Osteoblast (primary cell): ENCODE measurements around the gene ERC1. TPM values are rescaled to one million over a fixed set of nuclear protein-coding genes. Genes with fewer than 3 reads are reported as not detected.

Experiments used
- DNase-seq: peaks from one replicate; pipeline ENCODE4 v3.0.0; 2011; ENCODE audit warnings: low spot score, mixed read lengths; ENCODE audit not compliant: insufficient read length; ENCODE audit errors: missing footprints
- H2AFZ ChIP-seq: 2 replicates; pipeline ENCODE4 v1.6.0; 2011; ENCODE audit warnings: mild to moderate bottlenecking, low read length
- H3K27ac ChIP-seq: 2 replicates; pipeline ENCODE4 v1.5.1; 2011; ENCODE audit warnings: mild to moderate bottlenecking, low read depth, low read length, moderate library complexity
- H3K27me3 ChIP-seq: 2 replicates; pipeline ENCODE4 v1.6.0; 2012; ENCODE audit warnings: mild to moderate bottlenecking, control low read depth, inconsistent platforms, low read length, moderate library complexity; ENCODE audit not compliant: insufficient read depth
- H3K36me3 ChIP-seq: 2 replicates; pipeline ENCODE4 v1.5.1; 2011; ENCODE audit warnings: mild to moderate bottlenecking, low read length, control low read depth, moderate library complexity; ENCODE audit not compliant: insufficient read depth
- H3K4me1 ChIP-seq: 2 replicates; pipeline ENCODE4 v1.5.1; 2011; ENCODE audit warnings: mild to moderate bottlenecking, low read length, control low read depth, moderate library complexity; ENCODE audit not compliant: insufficient read depth
- H3K4me2 ChIP-seq: 2 replicates; pipeline ENCODE4 v1.6.0; 2011; ENCODE audit warnings: mild to moderate bottlenecking, low read length; ENCODE audit not compliant: insufficient read depth
- H3K4me3 ChIP-seq: fragments of 200-600 bp; sonication (generic); 3 replicates; pipeline ENCODE4 v1.5.1; 2012; ENCODE audit warnings: mild to moderate bottlenecking, low read length, inconsistent platforms; ENCODE audit not compliant: insufficient read depth
- H3K79me2 ChIP-seq: 2 replicates; pipeline ENCODE4 v1.6.0; 2012; ENCODE audit warnings: mild to moderate bottlenecking, low read length, control low read depth, inconsistent platforms; ENCODE audit not compliant: insufficient read depth
- H3K9me3 ChIP-seq: 2 replicates; pipeline ENCODE4 v1.5.1; 2011; ENCODE audit warnings: low read depth, low read length, control low read depth
- H4K20me1 ChIP-seq: 2 replicates; pipeline ENCODE4 v1.6.0; 2012; ENCODE audit warnings: mild to moderate bottlenecking, low read length, control low read depth; ENCODE audit not compliant: insufficient read depth
- CTCF ChIP-seq: IDR thresholded peaks from 2 replicates; pipeline ENCODE4 v1.5.1; 2011; ENCODE audit warnings: mild to moderate bottlenecking, low read depth, low read length, moderate library complexity; ENCODE audit errors: extremely low read depth
- total RNA-seq: library from RNA; depleted of rRNA; stranded (reverse); fragments of >200 nt; gene quantifications from 2 replicates; pipeline ENCODE4 v1.2.3, GENCODE V29; 2012

ERC1 gene
- total RNA-seq, 1 donor = 36.2 TPM

DNA sequence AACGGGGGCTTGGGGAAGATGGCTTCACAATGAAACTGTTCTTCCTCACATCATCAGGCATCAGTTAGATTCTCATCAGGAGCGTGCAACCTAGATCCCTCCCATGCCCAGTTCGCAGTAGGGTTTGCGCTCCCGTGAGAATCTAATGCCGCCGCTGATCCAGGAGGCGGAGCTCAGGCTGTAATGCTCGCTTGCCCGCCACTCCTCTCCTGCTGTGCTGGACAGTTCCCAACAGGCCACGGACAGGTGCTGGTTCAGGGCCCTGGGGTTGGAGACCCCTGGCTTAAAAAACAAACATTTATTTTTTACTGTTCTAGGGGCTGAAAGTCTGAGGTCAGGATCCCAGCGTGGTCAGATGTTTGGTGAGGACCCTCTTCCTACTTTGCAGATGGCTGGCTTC is 422.9 kb downstream of the ERC1 start:
- no peaks in the 10 kb centered on the region for H3K36me3 ChIP-seq
- TF ChIP-seq CTCF = no peak
- H3K79me2 ChIP-seq = no peaks in the 10 kb centered on the region
- H3K9me3 ChIP-seq = no peaks in the 10 kb centered on the region
- H2AFZ ChIP-seq = no peak overlapping the region
- no peaks in the 10 kb centered on the region for H4K20me1 ChIP-seq
- no peak for DNase-seq
- H3K4me1 ChIP-seq = no peaks in the 10 kb centered on the region
- H3K4me2 ChIP-seq = no peak overlapping the region
- H3K27me3 ChIP-seq = no peaks in the 10 kb centered on the region
- H3K27ac ChIP-seq = no peak overlapping the region
- no peak overlapping the region for H3K4me3 ChIP-seq

- Histone ChIP-seq H3K9me3 (peaks cover 4% of the 10 kb centered on the region), H3K27me3 (no peaks in the 10 kb centered on the region), H3K4me3 (no peak overlapping the region), H3K27ac (no peak overlapping the region), H3K79me2 (no peaks in the 10 kb centered on the region), H2AFZ (no peak overlapping the region), H3K36me3 (no peaks in the 10 kb centered on the region), H3K4me1 (no peaks in the 10 kb centered on the region), H3K4me2 (no peak overlapping the region), H4K20me1 (no peaks in the 10 kb centered on the region)
- no peak for TF ChIP-seq CTCF
- no peak for DNase-seq
Measured at GRCh38 chr12:1418144-1418543, 427.1 kb downstream of the ERC1 start.

- Histone ChIP-seq H3K4me2 (no peak overlapping the region), H3K27ac (no peak overlapping the region), H4K20me1 (no peaks in the 10 kb centered on the region), H3K27me3 (no peaks in the 10 kb centered on the region), H3K9me3 (peaks cover 4% of the 10 kb centered on the region), H3K79me2 (no peaks in the 10 kb centered on the region), H2AFZ (no peak overlapping the region), H3K4me3 (no peak overlapping the region), H3K36me3 (no peaks in the 10 kb centered on the region), H3K4me1 (no peaks in the 10 kb centered on the region)
- TF ChIP-seq CTCF = no peak
- DNase-seq = no peak
Measured at GRCh38 chr12:1419849-1420371, 428.9 kb downstream of the ERC1 start.

DNA sequence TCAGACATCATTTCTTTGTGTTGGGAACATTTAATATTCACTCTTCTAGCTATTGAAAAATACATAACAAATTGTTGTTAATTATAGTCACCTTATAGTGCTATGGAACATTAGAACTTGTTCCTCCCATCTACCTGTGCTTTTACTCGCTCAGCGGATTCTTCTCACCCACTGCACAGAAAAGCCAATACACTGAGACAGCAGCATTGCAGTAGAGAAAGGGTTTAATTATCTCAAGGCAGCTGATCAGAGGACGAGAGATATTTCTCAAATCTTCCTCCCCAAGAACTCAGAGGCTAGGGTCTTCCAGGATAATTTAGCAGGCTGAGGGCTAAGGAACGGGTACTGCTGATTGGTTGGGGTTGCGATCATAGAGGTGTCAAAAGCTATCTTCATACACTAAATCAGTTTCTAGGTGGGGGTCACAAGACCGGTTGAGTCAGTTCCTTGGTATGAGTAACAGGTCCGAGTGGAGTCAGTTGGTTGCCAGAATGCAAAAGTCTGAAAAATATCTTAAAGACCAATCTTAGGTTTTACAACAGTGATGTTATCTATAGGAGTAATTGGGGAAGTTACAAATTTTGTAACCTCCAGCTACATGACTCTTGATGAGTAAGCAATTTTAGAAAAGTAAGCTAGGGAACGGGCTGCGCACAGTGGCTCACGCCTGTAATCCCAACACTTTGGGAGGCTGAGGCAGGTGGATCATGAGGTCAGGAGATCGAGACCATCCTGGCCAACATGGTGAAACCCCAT is 430.2 kb downstream of the ERC1 start:
- H3K27ac ChIP-seq = no peak overlapping the region
- peaks cover 4% of the 10 kb centered on the region for H3K9me3 ChIP-seq

More for the DNA sequence above, 430.2 kb downstream of the ERC1 start:
- Histone ChIP-seq H2AFZ (no peak overlapping the region), H3K4me3 (no peak overlapping the region), H3K36me3 (no peaks in the 10 kb centered on the region), H3K4me2 (no peak overlapping the region), H4K20me1 (no peaks in the 10 kb centered on the region), H3K27me3 (no peaks in the 10 kb centered on the region), H3K4me1 (no peaks in the 10 kb centered on the region), H3K79me2 (no peaks in the 10 kb centered on the region)
- no peak for TF ChIP-seq CTCF
- no peak for DNase-seq
